ENCODE measurements around the gene SFMBT1. TPM values are rescaled to one million over a fixed set of nuclear protein-coding genes. Genes with fewer than 3 reads are reported as not detected.

The SFMBT1 gene
- total RNA-seq, 1 donor from 2014 or later: 17.3 TPM

DNA sequence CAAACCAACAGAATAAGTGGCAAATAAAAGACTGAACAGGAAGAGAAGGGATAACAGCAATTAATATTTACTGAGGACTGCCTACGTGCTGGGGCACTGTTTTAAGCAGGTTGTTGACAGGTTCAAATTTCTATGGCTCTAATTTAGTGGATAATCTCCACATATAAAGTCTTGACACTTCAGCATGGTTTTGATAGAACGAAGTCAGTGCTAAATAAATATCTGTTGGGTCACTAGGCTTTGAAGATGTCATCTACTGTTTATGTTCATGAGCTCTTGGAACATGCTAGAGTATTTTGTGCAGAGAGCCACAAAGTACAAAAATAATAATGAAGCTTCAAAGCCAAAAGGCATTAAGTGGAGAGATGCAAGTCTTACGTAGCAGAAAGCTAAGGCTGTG, 74.0 kb downstream of the SFMBT1 start:
- Histone ChIP-seq H3K9me3 (no peaks in the 10 kb centered on the region), H3K36me3 (peaks cover 8% of the 10 kb centered on the region), H3K4me1 (no peaks in the 10 kb centered on the region), H3K27me3 (ENCODE audit: low read depth) (no peaks in the 10 kb centered on the region), H3K27ac (no peak overlapping the region), H3K4me3 (no peak overlapping the region)
- no peak for DNase-seq
- no peak for ATAC-seq
- intact Hi-C loops (cut with DNase I): no loop called here
- no peak for TF ChIP-seq CTCF (IDR thresholded peaks at IDR 0.05)

- no peaks in the 10 kb centered on the region for H3K9me3 ChIP-seq
- ATAC-seq (no peak), DNase-seq (no peak)
- TF ChIP-seq CTCF (IDR thresholded peaks at IDR 0.05): no peak
- H3K4me3 ChIP-seq: no peak overlapping the region
- no peaks in the 10 kb centered on the region for H3K4me1 ChIP-seq
- H3K36me3 ChIP-seq: peaks cover 8% of the 10 kb centered on the region
- no peak overlapping the region for H3K27ac ChIP-seq
- intact Hi-C loops (cut with DNase I): no loop called here
- H3K27me3 ChIP-seq (ENCODE audit: low read depth): no peaks in the 10 kb centered on the region
Observed at GRCh38 chr3:52967398-52967797, 78.5 kb downstream of the SFMBT1 start.

DNA sequence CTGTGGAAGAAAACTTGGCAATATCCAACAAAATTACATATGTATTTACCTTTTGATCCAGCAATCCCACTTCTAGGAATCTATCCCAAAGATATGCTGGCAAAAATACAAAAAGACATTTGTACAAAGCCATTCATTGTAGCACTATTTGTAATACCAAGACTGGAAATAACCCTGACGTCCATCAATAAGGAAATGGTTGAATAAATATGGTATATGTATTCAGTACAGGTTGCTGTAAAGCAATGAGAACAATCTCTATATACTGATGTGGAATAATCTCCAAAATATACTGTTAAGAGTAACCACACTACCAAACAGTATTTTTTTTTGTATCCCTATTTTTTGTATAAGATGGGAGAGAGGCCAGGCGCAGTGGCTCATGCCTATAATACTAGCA, 83.7 kb downstream of the SFMBT1 start:
- DNase-seq (no peak), ATAC-seq (no peak)
- TF ChIP-seq CTCF (IDR thresholded peaks at IDR 0.05): no peak
- H3K36me3 ChIP-seq: no peaks in the 10 kb centered on the region
- no peak overlapping the region for H3K4me3 ChIP-seq
- intact Hi-C loops (cut with DNase I): no loop called here
- H3K9me3 ChIP-seq: no peaks in the 10 kb centered on the region
- H3K4me1 ChIP-seq: no peaks in the 10 kb centered on the region
- H3K27ac ChIP-seq: no peak overlapping the region
- no peaks in the 10 kb centered on the region for H3K27me3 ChIP-seq (ENCODE audit: low read depth)

- no peaks in the 10 kb centered on the region for H3K9me3 ChIP-seq
- H3K27ac ChIP-seq: no peak overlapping the region
- H3K4me3 ChIP-seq: no peak overlapping the region
- no peak for DNase-seq
- no peaks in the 10 kb centered on the region for H3K36me3 ChIP-seq
- ATAC-seq: no peak
- intact Hi-C loops (cut with DNase I): no loop called here
- no peak for TF ChIP-seq CTCF (IDR thresholded peaks at IDR 0.05)
- H3K27me3 ChIP-seq (ENCODE audit: low read depth): no peaks in the 10 kb centered on the region
- H3K4me1 ChIP-seq: no peaks in the 10 kb centered on the region
Observed at GRCh38 chr3:52959773-52960172, 86.1 kb downstream of the SFMBT1 start.

GRCh38 chr3:52939600-52939999, 106.3 kb downstream of the SFMBT1 start:
- Histone ChIP-seq H3K36me3 (peaks cover 18% of the 10 kb centered on the region), H3K4me3 (no peak overlapping the region), H3K27me3 (ENCODE audit: low read depth) (no peaks in the 10 kb centered on the region), H3K27ac (no peak overlapping the region), H3K4me1 (no peaks in the 10 kb centered on the region), H3K9me3 (no peaks in the 10 kb centered on the region)
- no peak for TF ChIP-seq CTCF (IDR thresholded peaks at IDR 0.05)
- intact Hi-C loops (cut with DNase I): no loop called here
- no peak for DNase-seq
- no peak for ATAC-seq

Measured in lower lobe of right lung (tissue), 2 donors.